Ascending aorta (tissue), 2 donors: Measurements from ENCODE around the gene G3BP1. TPM values are rescaled to one million over a fixed set of nuclear protein-coding genes. Genes with fewer than 3 reads are reported as not detected.

Source experiments
- DNase-seq, 2 donors: peaks; one replicate each; pipeline ENCODE4 v3.0.0-alpha.2; 2019; ENCODE audit warnings: low spot score in 2 of 2
- H3K27ac ChIP-seq, 2 donors: fragments of 200-600 bp; sonication (generic); one replicate each; pipeline ENCODE4 v1.5.1; 2016 to 2017; ENCODE audit warnings: mild to moderate bottlenecking in 1 of 2
- H3K27me3 ChIP-seq: fragments of 200-600 bp; sonication (generic); one replicate; pipeline ENCODE4 v1.5.1; 2017
- H3K36me3 ChIP-seq, 2 donors: fragments of 200-600 bp; sonication (generic); one replicate each; pipeline ENCODE4 v1.5.1; 2016
- H3K4me1 ChIP-seq, 2 donors: fragments of 200-600 bp; sonication (generic); one replicate each; pipeline ENCODE4 v1.5.1; 2016 to 2017; ENCODE audit warnings: mild to moderate bottlenecking in 1 of 2
- H3K4me3 ChIP-seq, 2 donors: fragments of 200-600 bp; sonication (generic); one replicate each; pipeline ENCODE4 v1.5.1; 2016 to 2017; ENCODE audit warnings: mild to moderate bottlenecking in 1 of 2
- H3K9me3 ChIP-seq, 2 donors: fragments of 200-600 bp; sonication (generic); one replicate each; pipeline ENCODE4 v1.5.1; 2016
- CTCF ChIP-seq, 3 experiments: fragments of 200-600 bp in 2 of 3; fragments of 450-650 bp in 1 of 3; sonication (generic) in 2 of 3; IDR thresholded peaks; one replicate each; pipeline ENCODE4 v1.5.1; 2016 to 2019; ENCODE audit warnings: antibody characterized with exemption in 3 of 3, mild to moderate bottlenecking in 1 of 3, moderate library complexity in 1 of 3
- intact Hi-C: fragments of 100-400 bp; cut with DNase I; formaldehyde crosslinking; loops from one replicate; pipeline ENCODE4 v1.15.1; 2023
- total RNA-seq: library from RNA; depleted of rRNA; stranded (reverse); fragments of >200 nt; gene quantifications from one replicate; pipeline ENCODE4 v1.1.0, GENCODE V29; 2016

Gene G3BP1
- total RNA-seq, 1 donor from 2014 or later, result 138 TPM

GRCh38 chr5:151734064-151734408 is 37.7 kb upstream of the G3BP1 start:
- no peak for DNase-seq
- no peak overlapping the region for H3K27ac ChIP-seq
- no peak for TF ChIP-seq CTCF (IDR thresholded peaks at IDR 0.05)
- no peaks in the 10 kb centered on the region for H3K27me3 ChIP-seq
- H3K4me1 ChIP-seq, result no peaks in the 10 kb centered on the region
- peaks cover 0 to 5% of the 10 kb centered on the region in 2 donors for H3K36me3 ChIP-seq
- intact Hi-C loops, result no loop called here
- H3K4me3 ChIP-seq, result no peak overlapping the region
- H3K9me3 ChIP-seq, result peaks cover 0 to 4% of the 10 kb centered on the region in 2 donors

- no peak overlapping the region for H3K27ac ChIP-seq
- intact Hi-C loops, result no loop called here
These were observed 36.1 kb upstream of the G3BP1 start for GRCh38 chr5:151735646-151736045.

GRCh38 chr5:151737431-151737830 is 34.3 kb upstream of the G3BP1 start:
- Histone ChIP-seq H3K27ac (no peak overlapping the region), H3K27me3 (no peaks in the 10 kb centered on the region), H3K4me1 (peaks cover 3 to 27% of the 10 kb centered on the region in 2 donors), H3K9me3 (no peaks in the 10 kb centered on the region), H3K36me3 (peaks cover 0 to 5% of the 10 kb centered on the region in 2 donors), H3K4me3 (no peak overlapping the region)
- no peak for TF ChIP-seq CTCF (IDR thresholded peaks at IDR 0.05)
- DNase-seq, result no peak
- intact Hi-C loops, result no loop called here

More at GRCh38 chr5:151735646-151736045, 36.1 kb upstream of the G3BP1 start:
- DNase-seq, result no peak
- TF ChIP-seq CTCF (IDR thresholded peaks at IDR 0.05), result no peak
- Histone ChIP-seq H3K4me1 (peaks cover 0 to 12% of the 10 kb centered on the region in 2 donors), H3K27me3 (no peaks in the 10 kb centered on the region), H3K4me3 (no peak overlapping the region), H3K36me3 (peaks cover 0 to 5% of the 10 kb centered on the region in 2 donors), H3K9me3 (no peaks in the 10 kb centered on the region)

- Histone ChIP-seq H3K27ac (peak overlapping the region; percentile 3 to 6), H3K36me3 (peaks cover 5 to 8% of the 10 kb centered on the region in 2 donors), H3K27me3 (no peaks in the 10 kb centered on the region), H3K9me3 (no peaks in the 10 kb centered on the region), H3K4me1 (peaks cover 4 to 27% of the 10 kb centered on the region in 2 donors), H3K4me3 (no peak overlapping the region)
- no peak for TF ChIP-seq CTCF (IDR thresholded peaks at IDR 0.05)
- DNase-seq, result no peak
- intact Hi-C loops, result no loop called here
These were observed 33.5 kb upstream of the G3BP1 start for GRCh38 chr5:151738125-151738848.

GRCh38 chr5:151739395-151739794 is 32.4 kb upstream of the G3BP1 start:
- Histone ChIP-seq H3K27ac (peak overlapping the region; percentile 86 to 89), H3K9me3 (no peaks in the 10 kb centered on the region), H3K27me3 (no peaks in the 10 kb centered on the region), H3K4me1 (peaks cover 4 to 27% of the 10 kb centered on the region in 2 donors), H3K36me3 (peaks cover 5 to 8% of the 10 kb centered on the region in 2 donors), H3K4me3 (no peak overlapping the region)
- TF ChIP-seq CTCF (IDR thresholded peaks at IDR 0.05), result no peak
- no peak for DNase-seq
- intact Hi-C loops, result no loop called here
